Measurements from ENCODE around the gene GINS2. TPM values are rescaled to one million over a fixed set of nuclear protein-coding genes. Genes with fewer than 3 reads are reported as not detected.

GINS2 gene
- total RNA-seq, 1 experiment from 2014 or later: 52.7 TPM

- H3K14ac ChIP-seq (ENCODE audit: insufficient read depth, low read length): no peak overlapping the region
- H3K27me3 Mint-ChIP-seq (ENCODE audit: low read depth): no peaks in the 10 kb centered on the region; the same call in 1 of the 2 replicates
- H2BK20ac ChIP-seq (ENCODE audit: low read depth, low read length, poor library complexity, severe bottlenecking): no peak overlapping the region
- no CpG with 5 or more reads among the region's 8 CpGs for WGBS (ENCODE audit: extremely low coverage, insufficient read length, low lambda C conversion rate)
- no peak overlapping the region for H4K8ac ChIP-seq (replicated peaks; ENCODE audit: insufficient read length, low read depth, low read length)
- no peak overlapping the region for H3K23ac ChIP-seq (ENCODE audit: insufficient read length, low read depth, low read length)
- H3K4ac ChIP-seq (ENCODE audit: low read depth, low read length): no peak overlapping the region
- no peak overlapping the region for H3K18ac ChIP-seq (ENCODE audit: insufficient read length, low read depth, low read length)
- H2AK5ac ChIP-seq (ENCODE audit: insufficient read length, low read length): no peak overlapping the region
- H4K5ac ChIP-seq (ENCODE audit: insufficient read length, low read depth, low read length): no peak overlapping the region
- H3K56ac ChIP-seq (ENCODE audit: insufficient read length, low read depth, low read length): no peak overlapping the region
- H4K20me1 ChIP-seq (ENCODE audit: control insufficient read depth, insufficient read depth, insufficient read length): no peaks in the 10 kb centered on the region
- no peak overlapping the region for H2BK5ac ChIP-seq (ENCODE audit: insufficient read length, low read length)
- no peaks in the 10 kb centered on the region for H3K4me1 ChIP-seq (ENCODE audit: insufficient read depth, low read length)
- no peak overlapping the region for H3T11ph ChIP-seq (ENCODE audit: low read length)
- H3K9me3 ChIP-seq (ENCODE audit: control insufficient read depth, low read depth, low read length): no peaks in the 10 kb centered on the region
- no peaks in the 10 kb centered on the region for H3K23me2 ChIP-seq (ENCODE audit: insufficient read length, low read depth, low read length, poor library complexity, severe bottlenecking)
- no peak overlapping the region for H3K27ac ChIP-seq (ENCODE audit: insufficient read length, low read depth, low read length)
- H3K27me3 ChIP-seq (ENCODE audit: insufficient read depth, low read length): no peaks in the 10 kb centered on the region
- peaks cover 3% of the 10 kb centered on the region; the same call in 1 of the 2 replicates for H3K79me2 ChIP-seq (ENCODE audit: insufficient read depth, low read length)
- no peaks in the 10 kb centered on the region for H3K9me3 Mint-ChIP-seq
- H3K36me3 Mint-ChIP-seq (ENCODE audit: insufficient read depth in 1 of 3, low read depth in 3 of 3): peaks cover 16 to 83% (median 65%) of the 10 kb centered on the region in 3 experiments; a peak in 6 of 7 replicates
- H3K4me1 Mint-ChIP-seq: peaks cover 5 to 6% of the 10 kb centered on the region in 2 experiments
- no peak overlapping the region for H3K9ac ChIP-seq (ENCODE audit: extremely low read depth, insufficient read length, low read length)
- H4K91ac ChIP-seq (ENCODE audit: insufficient read length, low read depth, low read length): no peak overlapping the region
- H3K79me1 ChIP-seq (ENCODE audit: insufficient read depth, low read depth, low read length, poor library complexity, severe bottlenecking): no peaks in the 10 kb centered on the region
- peak overlapping the region in 1 of 3 experiments; percentile 11; a peak in 1 of 7 replicates for H3K27ac Mint-ChIP-seq
- H2AFZ ChIP-seq (ENCODE audit: low read length): no peak overlapping the region
- no peak overlapping the region for H2BK15ac ChIP-seq (ENCODE audit: low read depth, low read length)
- no peak overlapping the region for H2BK12ac ChIP-seq (ENCODE audit: insufficient read length, low read depth, low read length)
- TF ChIP-seq CTCF (conservative IDR thresholded peaks at IDR 0.05): no peak
- H2BK120ac ChIP-seq (ENCODE audit: low read depth, low read length, poor library complexity, severe bottlenecking): no peak overlapping the region
- no peak overlapping the region for H3K4me3 Mint-ChIP-seq
- no peak for DNase-seq
- no peak overlapping the region for H3K4me2 ChIP-seq (ENCODE audit: insufficient read depth, insufficient read length, low read length)
These were observed 7.5 kb downstream of the GINS2 start for GRCh38 chr16:85681255-85681654.
